ENCODE measurements around the gene YOD1. TPM values are rescaled to one million over a fixed set of nuclear protein-coding genes. Genes with fewer than 3 reads are reported as not detected.
A peak's percentile ranks its signal among the peaks of the same experiment; 100 is the strongest.

The YOD1 gene
- total and polyA plus RNA-seq, 2 of the 13 experiments (the other 11 are each of a cell fraction or from before 2014, with no cell fraction given): 3.4 to 9.1 TPM

GRCh38 chr1:207048041-207048440 lies 3.0 kb downstream of the YOD1 start:
- TF ChIP-seq ZNF335 (CRISPR knock-in tag; IDR thresholded peaks at IDR 0.05) (no peak), EED (CRISPR knock-in tag; IDR thresholded peaks at IDR 0.05) (no peak), HOXA9 (CRISPR knock-in tag; IDR thresholded peaks at IDR 0.05; ENCODE audit: borderline replicate concordance) (no peak), SSRP1 (CRISPR knock-in tag; IDR thresholded peaks at IDR 0.05) (no peak), TRIM24 (CRISPR knock-in tag; IDR thresholded peaks at IDR 0.05) (no peak), TFDP1 (CRISPR knock-in tag; IDR thresholded peaks at IDR 0.05; ENCODE audit: borderline replicate concordance) (no peak), PAXIP1 (CRISPR knock-in tag; conservative IDR thresholded peaks at IDR 0.05) (no peak), YEATS2 (CRISPR knock-in tag; IDR thresholded peaks at IDR 0.05; ENCODE audit: borderline replicate concordance) (no peak), BRD4 (CRISPR knock-in tag; IDR thresholded peaks at IDR 0.05) (no peak), ZMYM3 (CRISPR knock-in tag; IDR thresholded peaks at IDR 0.05) (no peak), ZNF576 (CRISPR knock-in tag; IDR thresholded peaks at IDR 0.05) (no peak), NAIF1 (CRISPR knock-in tag; IDR thresholded peaks at IDR 0.05; ENCODE audit: borderline replicate concordance) (no peak), ZSCAN20 (CRISPR knock-in tag; IDR thresholded peaks at IDR 0.05; ENCODE audit: borderline replicate concordance) (no peak), ZNF10 (CRISPR knock-in tag; IDR thresholded peaks at IDR 0.05; ENCODE audit: borderline replicate concordance, low read depth) (no peak), TERF1 (CRISPR knock-in tag; IDR thresholded peaks at IDR 0.05) (no peak)
- ChIA-PET POLR2A (interaction anchor here (2.1 kb wide), 1 partner anchor 16 kb away, joined by 5 read pairs; the partner anchor contains the start of gene C1orf116), CTCF (ENCODE audit: low intra/inter-chr PET ratio, low total read pairs) (interaction anchor here (3.2 kb wide), 1 partner anchor 29 kb away, joined by 14 read pairs; no protein-coding TSS in a partner anchor)
- Histone ChIP-seq H2AFZ (ENCODE audit: low read length) (no peak overlapping the region), H3K4me1 (ENCODE audit: insufficient read depth, low read length) (peaks cover 67% of the 10 kb centered on the region), H3K36me3 (replicated peaks in 1 of 2; ENCODE audit: control insufficient read depth in 1 of 2, insufficient read depth in 2 of 2, low read length in 2 of 2) (peaks cover 0 to 10% of the 10 kb centered on the region in 2 experiments; a peak in 1 of 5 replicates), H3K4me3 (replicated peaks in 1 of 3; ENCODE audit: insufficient read depth in 1 of 3, low read depth in 2 of 3, low read length in 3 of 3) (no peak overlapping the region), H4K20me1 (ENCODE audit: insufficient read depth, low read length) (no peaks in the 10 kb centered on the region; the same call in none of the 2 replicates), H3K9me3 (ENCODE audit: low read length) (no peaks in the 10 kb centered on the region), H3K4me2 (ENCODE audit: low read depth, low read length) (peak overlapping the region; percentile 52), H3K27me3 (ENCODE audit: control insufficient read depth in 1 of 2, insufficient read depth in 2 of 2, low read length in 2 of 2) (no peaks in the 10 kb centered on the region; a peak in 1 of 5 replicates), H3K79me2 (ENCODE audit: insufficient read depth, low read length) (peaks cover 56% of the 10 kb centered on the region), H3K27ac (ENCODE audit: extremely low read length, insufficient read depth, low read length) (no peak overlapping the region), H3K9ac (ENCODE audit: insufficient read depth, low read depth, low read length) (no peak overlapping the region)
- ATAC-seq (no peak), DNase-seq (ENCODE audit: low spot score) (no peak), FAIRE-seq (no peak)
- intact Hi-C loops (cut with micrococcal nuclease; ENCODE audit: unreplicated experiment): no loop called here
- in situ Hi-C loops (cut with HindIII; ENCODE audit: extremely low pct_ligation_motif_present, low pct_unique_long_range_greater_than_20kb): no loop called here
- BruUV-seq (replicated peaks): no TSS peak
- 95% methylated on average over 6 of the region's 6 CpGs for WGBS (ENCODE audit: low lambda C conversion rate)
